K562 (cell line): ENCODE results near the gene SH3RF1. TPM values are rescaled to one million over a fixed set of nuclear protein-coding genes. Genes with fewer than 3 reads are reported as not detected.

Source experiments
- ATAC-seq: fragments of 200-7000 bp; cut with Tn5 transposase; 3 replicates; pipeline ENCODE4 v1.9.1; 2020; ENCODE audit warnings: moderate library complexity
- BruUV-seq: library from RNA; stranded (reverse); fragments of 400-500 nt; replicated peaks from 2 replicates; lab custom pipeline; 2021; lab: Mats Ljungman, UMichigan
- CTCF ChIA-PET: fragments of 300-600 bp; formaldehyde crosslinking; extraction: SDS; loops from one replicate; lab custom pipeline; 2021; ENCODE audit warnings: low intra/inter-chr PET ratio; lab: Yijun Ruan, JAX
- POLR2A ChIA-PET: fragments of 300-600, 350-650 bp; sonication (Branson Sonifier 250); formaldehyde crosslinking; extraction: SDS; loops from one replicate; lab custom pipeline; 2021; ENCODE audit warnings: antibody characterized with exemption, inconsistent platforms; lab: Yijun Ruan, JAX
- DNase-seq, 4 experiments: peaks; one replicate each; pipeline versions ENCODE4 v3.0.0 to v3.0.0-alpha.2; 2011 to 2018; ENCODE audit warnings: low spot score in 3 of 4, mixed read lengths in 3 of 4; ENCODE audit errors: extremely low read depth in 1 of 4
- FAIRE-seq: peaks from 2 replicates; lab custom pipeline; 2011; peaks lifted over from hg19 to GRCh38; lab: Jason Lieb, UNC
- H2AFZ ChIP-seq: 2 replicates; pipeline ENCODE4 v1.6.0; 2011; ENCODE audit warnings: low read depth, low read length, control low read depth, inconsistent platforms
- H3K27ac ChIP-seq: fragments of 200-600 bp; 3 replicates; pipeline ENCODE4 v1.8.0; 2011; ENCODE audit warnings: low read depth, mild to moderate bottlenecking, control low read depth, inconsistent platforms, low read length, moderate library complexity, mixed read lengths; ENCODE audit errors: extremely low read depth
- H3K27me3 ChIP-seq, 2 experiments: fragments of 300-600 bp in 1 of 2; 2 replicates in 1 of 2; 3 replicates in 1 of 2; pipeline versions ENCODE4 v1.6.0 to v1.8.0; 2011; ENCODE audit warnings: inconsistent platforms in 2 of 2, low read length in 2 of 2, mild to moderate bottlenecking in 1 of 2, mixed read lengths in 1 of 2, moderate library complexity in 1 of 2; ENCODE audit not compliant: control insufficient read depth in 2 of 2, insufficient read depth in 2 of 2
- H3K36me3 ChIP-seq: fragments of 300-600 bp; 3 replicates; pipeline ENCODE4 v1.8.0; 2011; ENCODE audit warnings: mild to moderate bottlenecking, low read length, inconsistent platforms; ENCODE audit not compliant: control insufficient read depth, insufficient read depth
- H3K4me1 ChIP-seq, 2 experiments: fragments of 200-600 bp in 1 of 2; replicated peaks in 1 of 2; 2 replicates in 1 of 2; 3 replicates in 1 of 2; pipeline versions ENCODE4 v1.5.1 to v1.8.0; 2011; ENCODE audit warnings: inconsistent platforms in 2 of 2, low read length in 2 of 2, mild to moderate bottlenecking in 1 of 2, mixed read lengths in 1 of 2, moderate library complexity in 1 of 2; ENCODE audit not compliant: control insufficient read depth in 2 of 2, insufficient read depth in 2 of 2
- H3K4me2 ChIP-seq: 2 replicates; pipeline ENCODE4 v1.6.1; 2011; ENCODE audit warnings: low read length, control low read depth, inconsistent platforms, mixed read lengths; ENCODE audit not compliant: insufficient read depth
- H3K4me3 ChIP-seq: fragments of 200-600 bp; sonication (generic), shearing (Covaris generic); 2 replicates; pipeline ENCODE4 v1.5.1; 2016; ENCODE audit warnings: control low read depth, inconsistent platforms
- H3K79me2 ChIP-seq: fragments of 200-600 bp; 3 replicates; pipeline ENCODE4 v1.8.0; 2011; ENCODE audit warnings: low read length, inconsistent platforms; ENCODE audit not compliant: control insufficient read depth, insufficient read depth
- H3K9ac ChIP-seq, 2 experiments: 2 replicates each; pipeline versions ENCODE4 v1.6.0 to v1.6.1; 2011; ENCODE audit warnings: low read depth in 2 of 2, low read length in 2 of 2, control low read depth in 1 of 2, inconsistent platforms in 1 of 2, mild to moderate bottlenecking in 1 of 2, mixed read lengths in 1 of 2; ENCODE audit not compliant: insufficient read depth in 1 of 2
- H3K9me1 ChIP-seq: one replicate; pipeline ENCODE4 v1.6.0; 2011; ENCODE audit warnings: inconsistent platforms, mild to moderate bottlenecking, low read length, moderate library complexity; ENCODE audit not compliant: control insufficient read depth, insufficient read depth
- H3K9me3 ChIP-seq: replicated peaks from 2 replicates; pipeline ENCODE4 v1.5.1; 2011; ENCODE audit warnings: low read depth, low read length, inconsistent platforms; ENCODE audit not compliant: control insufficient read depth, insufficient read depth
- H4K20me1 ChIP-seq: replicated peaks from 2 replicates; pipeline ENCODE4 v1.6.1; 2011; ENCODE audit warnings: low read length, inconsistent platforms, mixed read lengths; ENCODE audit not compliant: control insufficient read depth, insufficient read depth
- EHMT2 ChIP-seq: fragments of 450-650 bp; IDR thresholded peaks from 2 replicates; pipeline ENCODE4 v1.6.1; 2018; ENCODE audit warnings: antibody characterized with exemption
- ETV1 ChIP-seq: fragments of 450-650 bp; conservative IDR thresholded peaks from 2 replicates; pipeline ENCODE4 v1.6.1; 2016; ENCODE audit warnings: missing genetic modification characterization, control low read depth, low read depth, missing compliant biosample characterization
- FIP1L1 ChIP-seq: fragments of 200-400 bp; formaldehyde crosslinking; IDR thresholded peaks from 2 replicates; pipeline ENCODE4 v1.6.1; 2018; ENCODE audit warnings: mild to moderate bottlenecking, low read depth, low read length; ENCODE audit not compliant: poor library complexity, severe bottlenecking
- MTA2 ChIP-seq: fragments of 450-650 bp; IDR thresholded peaks from 2 replicates; pipeline ENCODE4 v1.6.1; 2016; ENCODE audit warnings: low read depth
- MTA3 ChIP-seq: fragments of 450-650 bp; formaldehyde crosslinking; IDR thresholded peaks from 2 replicates; pipeline ENCODE4 v1.6.1; 2017; ENCODE audit warnings: mild to moderate bottlenecking, borderline replicate concordance
- MTF1 ChIP-seq: fragments of 250-450 bp; sonication (Bioruptor Pico); IDR thresholded peaks from 2 replicates; pipeline ENCODE4 v1.9.0; 2021; ENCODE audit warnings: moderate library complexity, mild to moderate bottlenecking, inconsistent platforms, borderline replicate concordance
- PML ChIP-seq: IDR thresholded peaks from 2 replicates; pipeline ENCODE4 v1.6.1; 2012; ENCODE audit warnings: low read length, inconsistent platforms
- RBM15 ChIP-seq: fragments of 200-400 bp; formaldehyde crosslinking; IDR thresholded peaks from 2 replicates; pipeline ENCODE4 v1.6.1; 2018; ENCODE audit warnings: mild to moderate bottlenecking, low read length, moderate library complexity; ENCODE audit not compliant: insufficient read depth
- RBM34 ChIP-seq: fragments of 200-400 bp; formaldehyde crosslinking; IDR thresholded peaks from 2 replicates; pipeline ENCODE4 v1.6.1; 2018; ENCODE audit warnings: low read length, borderline replicate concordance; ENCODE audit not compliant: insufficient read depth
- XRCC3 ChIP-seq: fragments of 450-650 bp; IDR thresholded peaks from 2 replicates; pipeline ENCODE4 v1.6.1; 2017; ENCODE audit warnings: mild to moderate bottlenecking, moderate library complexity
- ZNF445 ChIP-seq: fragments of 250-450 bp; sonication (Bioruptor Pico); IDR thresholded peaks from 2 replicates; pipeline ENCODE4 v1.4.0; 2020; ENCODE audit warnings: low read depth, mild to moderate bottlenecking, moderate library complexity
- ZNF507 ChIP-seq: conservative IDR thresholded peaks from 2 replicates; pipeline ENCODE4 v1.6.1; 2017; ENCODE audit warnings: missing genetic modification characterization, missing compliant biosample characterization
- ZNF764 ChIP-seq: fragments of 250-450 bp; sonication (Bioruptor Pico); IDR thresholded peaks from 2 replicates; pipeline ENCODE4 v1.4.0; 2020; ENCODE audit warnings: low read depth, mild to moderate bottlenecking, moderate library complexity
- WGBS: fragments of 100-300 bp; shearing (Covaris generic); methylation state at CpG from one replicate; pipeline ENCODE4 v1.1.6; 2016; ENCODE audit warnings: low coverage, mixed read lengths; ENCODE audit not compliant: insufficient coverage; ENCODE audit errors: missing lambda C conversion rate; 5-methylcytosine and 5-hydroxymethylcytosine counted together
- in situ Hi-C: fragments of 300-500 bp; cut with MboI; formaldehyde crosslinking; loops from 4 replicates; pipeline ENCODE4 v1.15.0; 2018; ENCODE audit warnings: inconsistent platforms, mixed read lengths
- intact Hi-C: fragments of 100-400 bp; cut with micrococcal nuclease; formaldehyde crosslinking; loops from 2 replicates; pipeline ENCODE4 v1.14.2; 2022
- polyA plus RNA-seq, 8 experiments: library from polyadenylated mRNA; depleted of rRNA in 4 of 8; stranded (reverse) in 5 of 8; unstranded in 3 of 8; fragments of >200 nt; fragmentation: Nextera tagmentation in 2 of 8; fragmentation: Illumina TruSeq in 1 of 8; extraction: Ambion mirVana in 2 of 8; extraction: Trizol in 1 of 8; gene quantifications; 2 replicates each; pipeline versions ENCODE4 v1.2.1 to v1.2.3, GENCODE V29; 2011 to 2014; ENCODE audit warnings: inconsistent platforms in 1 of 8, missing spikeins in 1 of 8
- total RNA-seq, 7 experiments: library from RNA; depleted of rRNA in 6 of 7; stranded (reverse); fragments of >200 nt in 6 of 7; fragmentation: Illumina TruSeq in 2 of 7; extraction: Trizol in 2 of 7; gene quantifications; 2 replicates each; pipeline versions ENCODE4 v1.2.1 to v1.2.3, GENCODE V29; 2011 to 2021; ENCODE audit warnings: low replicate concordance in 1 of 7
- TF ChIP-seq, protein P1 (sequence below): fragments of 450-650 bp; conservative IDR thresholded peaks from 2 replicates; pipeline ENCODE4 v1.6.1; 2016; ENCODE audit warnings: missing genetic modification characterization, low read depth, mild to moderate bottlenecking, missing compliant biosample characterization, moderate library complexity
- TF ChIP-seq, protein P2 (sequence below): fragments of 250-450 bp; sonication (Bioruptor Pico); IDR thresholded peaks from 2 replicates; pipeline ENCODE4 v1.4.0; 2020; ENCODE audit warnings: borderline replicate concordance
- TF ChIP-seq, protein P3 (sequence below): sonication (generic); formaldehyde crosslinking; IDR thresholded peaks from 2 replicates; pipeline ENCODE4 v1.8.1; 2023; ENCODE audit warnings: mild to moderate bottlenecking, missing genetic modification reagents

SH3RF1 gene
- total and polyA plus RNA-seq, 9 of the 15 experiments (the other 6 are each of a cell fraction or from before 2014, with no cell fraction given): 0.04 to 0.16 (median 0.11) TPM; not detected in 6

DNA sequence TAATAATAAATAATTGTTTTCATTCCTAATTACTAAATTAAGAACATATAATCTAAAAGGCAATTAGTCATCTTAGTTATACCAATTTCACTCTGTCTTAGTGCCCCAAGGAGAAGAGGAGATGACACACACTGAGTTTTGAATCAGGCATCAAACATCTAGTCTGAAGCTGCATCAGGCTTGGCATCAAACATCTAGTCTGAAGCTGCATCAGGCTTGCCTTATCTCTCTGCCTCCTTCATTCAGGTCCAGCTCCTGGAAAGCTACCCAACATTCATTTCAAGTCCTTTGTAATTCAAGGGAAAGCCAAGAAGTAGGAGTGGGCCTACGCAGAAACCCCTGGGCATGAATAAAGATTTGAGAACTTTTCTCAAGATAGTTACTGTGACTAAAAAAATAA is 62.2 kb downstream of the SH3RF1 start (continued):
- TF ChIP-seq, protein P1, sequence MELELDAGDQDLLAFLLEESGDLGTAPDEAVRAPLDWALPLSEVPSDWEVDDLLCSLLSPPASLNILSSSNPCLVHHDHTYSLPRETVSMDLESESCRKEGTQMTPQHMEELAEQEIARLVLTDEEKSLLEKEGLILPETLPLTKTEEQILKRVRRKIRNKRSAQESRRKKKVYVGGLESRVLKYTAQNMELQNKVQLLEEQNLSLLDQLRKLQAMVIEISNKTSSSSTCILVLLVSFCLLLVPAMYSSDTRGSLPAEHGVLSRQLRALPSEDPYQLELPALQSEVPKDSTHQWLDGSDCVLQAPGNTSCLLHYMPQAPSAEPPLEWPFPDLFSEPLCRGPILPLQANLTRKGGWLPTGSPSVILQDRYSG (tag): no peak
- TF ChIP-seq XRCC3: no peak
- no peak for TF ChIP-seq MTA3
- no peak for TF ChIP-seq ZNF445
- no peak for TF ChIP-seq PML
- TF ChIP-seq RBM34: no peak
- no peak for TF ChIP-seq MTA2

DNA sequence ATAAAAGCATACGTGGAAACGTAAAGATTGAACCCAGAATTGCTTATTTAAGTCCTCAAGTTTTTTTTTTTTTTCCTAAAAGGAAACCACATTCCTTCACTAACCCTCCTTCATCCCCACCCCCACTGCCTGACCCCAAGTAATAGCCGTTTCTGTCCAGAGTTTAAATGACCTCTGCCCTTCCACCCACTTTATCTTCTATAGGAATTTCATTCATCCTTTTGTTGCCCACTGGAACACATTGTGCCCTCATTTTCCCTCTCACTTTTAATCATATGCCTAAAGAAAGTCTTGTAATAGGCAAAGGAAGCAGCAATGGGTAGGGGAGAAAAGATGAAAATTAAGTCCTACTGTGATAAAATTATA is 62.7 kb downstream of the SH3RF1 start:
- ATAC-seq (no peak), DNase-seq (no peak), FAIRE-seq (no peak)
- Histone ChIP-seq H3K9ac (no peak overlapping the region), H3K4me2 (no peak overlapping the region), H3K27me3 (no peaks in the 10 kb centered on the region), H3K9me1 (no peaks in the 10 kb centered on the region), H3K4me1 (no peaks in the 10 kb centered on the region), H4K20me1 (no peaks in the 10 kb centered on the region), H3K79me2 (no peaks in the 10 kb centered on the region), H2AFZ (no peak overlapping the region), H3K27ac (no peak overlapping the region), H3K9me3 (no peaks in the 10 kb centered on the region), H3K36me3 (no peaks in the 10 kb centered on the region), H3K4me3 (no peak overlapping the region)
- in situ Hi-C loops (no loop called here), intact Hi-C loops (no loop called here)
- 0% methylated on average over 3 of the region's 3 CpGs for WGBS
- TF ChIP-seq FIP1L1 (no peak), ZNF764 (CRISPR knock-in tag) (no peak), RBM15 (no peak), MTF1 (no peak), ZNF507 (no peak), EHMT2 (no peak), ETV1 (tag) (no peak)
- TF ChIP-seq, protein P2, sequence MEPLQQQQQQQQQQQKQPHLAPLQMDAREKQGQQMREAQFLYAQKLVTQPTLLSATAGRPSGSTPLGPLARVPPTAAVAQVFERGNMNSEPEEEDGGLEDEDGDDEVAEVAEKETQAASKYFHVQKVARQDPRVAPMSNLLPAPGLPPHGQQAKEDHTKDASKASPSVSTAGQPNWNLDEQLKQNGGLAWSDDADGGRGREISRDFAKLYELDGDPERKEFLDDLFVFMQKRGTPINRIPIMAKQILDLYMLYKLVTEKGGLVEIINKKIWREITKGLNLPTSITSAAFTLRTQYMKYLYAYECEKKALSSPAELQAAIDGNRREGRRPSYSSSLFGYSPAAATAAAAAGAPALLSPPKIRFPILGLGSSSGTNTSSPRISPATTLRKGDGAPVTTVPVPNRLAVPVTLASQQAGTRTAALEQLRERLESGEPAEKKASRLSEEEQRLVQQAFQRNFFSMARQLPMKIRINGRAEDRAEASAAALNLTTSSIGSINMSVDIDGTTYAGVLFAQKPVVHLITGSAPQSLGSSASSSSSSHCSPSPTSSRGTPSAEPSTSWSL (CRISPR knock-in tag): no peak
- TF ChIP-seq, protein P3, sequence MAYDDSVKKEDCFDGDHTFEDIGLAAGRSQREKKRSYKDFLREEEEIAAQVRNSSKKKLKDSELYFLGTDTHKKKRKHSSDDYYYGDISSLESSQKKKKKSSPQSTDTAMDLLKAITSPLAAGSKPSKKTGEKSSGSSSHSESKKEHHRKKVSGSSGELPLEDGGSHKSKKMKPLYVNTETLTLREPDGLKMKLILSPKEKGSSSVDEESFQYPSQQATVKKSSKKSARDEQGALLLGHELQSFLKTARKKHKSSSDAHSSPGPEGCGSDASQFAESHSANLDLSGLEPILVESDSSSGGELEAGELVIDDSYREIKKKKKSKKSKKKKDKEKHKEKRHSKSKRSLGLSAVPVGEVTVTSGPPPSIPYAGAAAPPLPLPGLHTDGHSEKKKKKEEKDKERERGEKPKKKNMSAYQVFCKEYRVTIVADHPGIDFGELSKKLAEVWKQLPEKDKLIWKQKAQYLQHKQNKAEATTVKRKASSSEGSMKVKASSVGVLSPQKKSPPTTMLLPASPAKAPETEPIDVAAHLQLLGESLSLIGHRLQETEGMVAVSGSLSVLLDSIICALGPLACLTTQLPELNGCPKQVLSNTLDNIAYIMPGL (CRISPR knock-in tag): no peak
- BruUV-seq: no TSS peak
- POLR2A ChIA-PET: no interaction called here
- CTCF ChIA-PET: no interaction called here
